ENCODE data around the gene ETV7. TPM values are rescaled to one million over a fixed set of nuclear protein-coding genes. Genes with fewer than 3 reads are reported as not detected.

Gene ETV7
- total and polyA plus RNA-seq, 12 donors = 0.10 to 5.9 (median 0.17) TPM; not detected in 5

- Histone ChIP-seq H3K36me3 (no peaks in the 10 kb centered on the region), H3K9me3 (no peaks in the 10 kb centered on the region), H3K4me1 (no peaks in the 10 kb centered on the region), H3K27me3 (no peaks in the 10 kb centered on the region), H3K4me3 (no peak overlapping the region), H3K27ac (no peak overlapping the region)
- TF ChIP-seq, protein P1, sequence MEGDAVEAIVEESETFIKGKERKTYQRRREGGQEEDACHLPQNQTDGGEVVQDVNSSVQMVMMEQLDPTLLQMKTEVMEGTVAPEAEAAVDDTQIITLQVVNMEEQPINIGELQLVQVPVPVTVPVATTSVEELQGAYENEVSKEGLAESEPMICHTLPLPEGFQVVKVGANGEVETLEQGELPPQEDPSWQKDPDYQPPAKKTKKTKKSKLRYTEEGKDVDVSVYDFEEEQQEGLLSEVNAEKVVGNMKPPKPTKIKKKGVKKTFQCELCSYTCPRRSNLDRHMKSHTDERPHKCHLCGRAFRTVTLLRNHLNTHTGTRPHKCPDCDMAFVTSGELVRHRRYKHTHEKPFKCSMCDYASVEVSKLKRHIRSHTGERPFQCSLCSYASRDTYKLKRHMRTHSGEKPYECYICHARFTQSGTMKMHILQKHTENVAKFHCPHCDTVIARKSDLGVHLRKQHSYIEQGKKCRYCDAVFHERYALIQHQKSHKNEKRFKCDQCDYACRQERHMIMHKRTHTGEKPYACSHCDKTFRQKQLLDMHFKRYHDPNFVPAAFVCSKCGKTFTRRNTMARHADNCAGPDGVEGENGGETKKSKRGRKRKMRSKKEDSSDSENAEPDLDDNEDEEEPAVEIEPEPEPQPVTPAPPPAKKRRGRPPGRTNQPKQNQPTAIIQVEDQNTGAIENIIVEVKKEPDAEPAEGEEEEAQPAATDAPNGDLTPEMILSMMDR (IDR thresholded peaks at IDR 0.05) = no peak
- intact Hi-C loops (cut with DNase I) = loop anchor here in 1 of 10 donors (10.0 kb wide), 1 partner anchor 254 kb away; no protein-coding TSS in a partner anchor
- ATAC-seq = no peak
- WGBS, 2 donors = 50 to 60% methylated on average over 2 of the region's 2 CpGs
- no peak for DNase-seq
Measured at GRCh38 chr6:36430351-36430750, 42.9 kb upstream of the ETV7 start.

DNA sequence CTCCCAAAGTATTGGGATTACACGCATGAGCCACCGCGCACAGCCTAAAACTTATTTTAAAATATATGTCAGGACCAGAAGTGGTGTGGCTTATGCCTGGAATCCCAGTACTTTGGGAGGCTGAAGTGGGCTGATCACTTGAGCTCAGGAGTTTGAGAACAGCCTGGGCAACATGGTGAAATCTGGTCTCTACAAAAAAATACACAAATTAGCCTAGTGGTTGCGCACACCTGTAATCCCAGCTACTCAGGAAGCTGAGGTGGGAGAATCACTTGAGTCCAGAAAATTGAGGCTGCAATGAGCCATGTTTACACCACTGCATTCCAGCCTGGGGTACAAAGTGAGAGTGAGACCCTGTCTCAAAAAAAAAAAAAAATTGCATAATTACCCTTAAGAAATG, 41.4 kb upstream of the ETV7 start:
- WGBS, 2 donors = 53 to 97% methylated on average over 4 of the region's 4 CpGs
- TF ChIP-seq, protein P1 (IDR thresholded peaks at IDR 0.05) = peak in 2 of 9 donors; percentile 33 to 42

GRCh38 chr6:36426622-36427021, 39.2 kb upstream of the ETV7 start:
- Histone ChIP-seq H3K27me3 (no peaks in the 10 kb centered on the region), H3K4me1 (peaks cover 0 to 15% (median 8%) of the 10 kb centered on the region in 9 donors), H3K9me3 (no peaks in the 10 kb centered on the region), H3K36me3 (no peaks in the 10 kb centered on the region), H3K27ac (no peak overlapping the region), H3K4me3 (no peak overlapping the region)
- intact Hi-C loops (cut with DNase I) = loop anchor here in 6 of 10 donors (10.0 kb wide), 3 partner anchors 168 to 328 kb away; partner anchors contain the start of gene SRSF3 (in 1 of the 6)
- WGBS, 2 donors = 85 to 89% methylated on average over 3 of the region's 3 CpGs
- DNase-seq (no peak), ATAC-seq (no peak)
- TF ChIP-seq, protein P1 (IDR thresholded peaks at IDR 0.05) = no peak

More for the DNA sequence above, 41.4 kb upstream of the ETV7 start:
- no peaks in the 10 kb centered on the region for H3K9me3 ChIP-seq
- peak in 1 of 8 donors; percentile 48 for ATAC-seq
- no peak for DNase-seq
- H3K4me1 ChIP-seq = peaks cover 0 to 1% (median 0%) of the 10 kb centered on the region in 9 donors
- H3K4me3 ChIP-seq = no peak overlapping the region
- no peaks in the 10 kb centered on the region for H3K27me3 ChIP-seq
- intact Hi-C loops (cut with DNase I) = loop anchor here in 6 of 10 donors (10.0 kb wide), 3 partner anchors 166 to 326 kb away; partner anchors contain the start of gene SRSF3 (in 1 of the 6)
- no peaks in the 10 kb centered on the region for H3K36me3 ChIP-seq
- no peak overlapping the region for H3K27ac ChIP-seq

DNA sequence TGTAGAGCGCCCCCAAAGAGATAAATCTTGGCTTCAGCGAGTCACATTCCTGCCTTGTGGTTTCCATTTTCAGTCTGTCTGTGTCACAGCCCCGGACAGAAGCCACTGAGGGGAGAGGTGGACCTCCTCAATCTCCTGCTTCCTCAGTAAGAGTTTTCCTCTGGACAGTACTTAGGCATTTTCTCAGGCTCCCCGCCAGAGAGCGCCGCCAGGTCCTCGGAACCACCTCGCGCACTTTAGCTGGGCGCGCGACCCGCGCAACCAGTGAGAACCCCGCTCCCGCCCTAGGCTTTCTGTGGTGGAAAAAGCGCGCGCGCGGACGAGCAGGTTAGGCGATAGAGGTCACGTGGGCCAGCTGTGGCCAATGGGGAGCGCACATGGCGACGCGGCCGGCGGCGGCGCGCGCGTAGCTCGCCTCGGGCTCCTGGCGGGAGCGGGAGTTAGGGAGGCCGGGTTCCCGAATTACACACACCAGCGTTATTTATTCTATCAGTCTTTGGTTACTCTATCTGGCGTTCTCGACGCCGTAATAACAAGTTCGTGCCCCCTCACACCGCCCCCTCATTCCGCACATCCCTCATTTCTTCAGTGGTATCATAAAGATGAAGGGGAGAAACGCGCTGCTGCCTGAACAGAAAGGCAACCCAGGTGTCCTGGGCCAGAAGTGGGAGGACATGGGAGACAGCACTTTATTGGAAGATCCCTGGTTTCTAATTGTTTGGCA, 35.8 kb upstream of the ETV7 start:
- DNase-seq (peak; percentile 98 to 99), ATAC-seq (peak; percentile 100)
- Histone ChIP-seq H3K27ac (peak overlapping the region; percentile 3 to 85 (median 68)), H3K9me3 (no peaks in the 10 kb centered on the region), H3K4me1 (peaks cover 0 to 15% (median 8%) of the 10 kb centered on the region in 9 donors), H3K27me3 (no peaks in the 10 kb centered on the region), H3K4me3 (peak overlapping the region; percentile 15 to 67 (median 57)), H3K36me3 (no peaks in the 10 kb centered on the region)
- 0 to 1% methylated on average over 51 of the region's 51 CpGs for WGBS, 2 donors
- TF ChIP-seq, protein P1 (IDR thresholded peaks at IDR 0.05) = peak in 8 of 9 donors; percentile 58 to 81 (median 66)
- intact Hi-C loops (cut with DNase I) = loop anchor here in 7 of 10 donors (1.0 to 10.0 kb wide), 8 partner anchors 19 to 332 kb away; partner anchors contain the start of genes SRSF3 (in 3 of the 7), KCTD20 (in 1 of the 7) and PXT1 (in 1 of the 7)
